ENCODE data around the gene NAP1L5. TPM values are rescaled to one million over a fixed set of nuclear protein-coding genes. Genes with fewer than 3 reads are reported as not detected.

NAP1L5 gene
- total and polyA plus RNA-seq, 2 experiments from 2014 or later, result 2.0 to 2.4 TPM

DNA sequence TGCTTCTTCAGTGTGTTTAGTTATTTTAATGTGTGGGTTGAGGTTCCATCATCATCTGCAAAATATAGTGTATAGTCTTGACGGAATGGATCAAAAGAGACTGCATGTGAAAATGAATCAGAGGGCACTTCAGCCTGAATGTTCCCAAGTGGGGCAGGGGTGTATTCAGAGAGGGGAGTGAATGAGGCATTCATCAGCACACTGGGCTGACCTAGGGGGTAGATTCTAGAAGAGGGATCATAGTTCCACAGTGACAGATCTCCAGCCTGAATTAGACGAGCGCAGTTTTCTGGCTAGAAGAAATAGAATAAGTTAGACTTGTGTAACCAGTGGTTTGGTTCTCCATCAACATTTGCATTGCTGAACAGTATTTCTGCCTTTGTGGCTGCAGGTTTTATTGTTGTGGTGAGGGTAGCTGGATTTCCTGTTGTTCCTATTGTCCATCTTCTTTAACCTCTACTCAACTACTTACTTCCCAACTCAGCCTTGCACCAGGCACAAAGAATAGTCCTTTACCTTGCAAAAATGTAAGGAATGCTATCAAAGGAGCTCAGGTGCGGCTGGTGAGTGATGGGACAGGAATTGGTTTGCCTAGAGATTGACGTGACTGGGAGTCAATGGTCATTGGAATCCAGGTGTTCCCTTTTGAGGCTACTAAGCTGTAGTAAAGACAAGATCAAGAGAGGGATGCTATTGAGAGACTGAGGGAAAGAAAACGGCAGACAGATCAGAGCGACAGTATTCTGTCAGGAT lies 50.9 kb downstream of the NAP1L5 start:
- no peaks in the 10 kb centered on the region for H4K20me1 ChIP-seq (replicated peaks; ENCODE audit: insufficient read depth)
- H3K4me2 ChIP-seq, result peak overlapping the region; percentile 45
- H3K27ac ChIP-seq (ENCODE audit: low read depth), result peak overlapping the region; percentile 93
- Mint-ChIP-seq H3K4me3 (peak overlapping the region; percentile 25; the same call in 1 of the 3 replicates), H3K27me3 (ENCODE audit: insufficient read depth, low read depth, poor library complexity) (peaks cover 4% of the 10 kb centered on the region), H3K9me3 (peaks cover 4% of the 10 kb centered on the region; the same call in 1 of the 3 replicates), H3K36me3 (ENCODE audit: low read depth) (no peaks in the 10 kb centered on the region; the same call in 2 of the 3 replicates), H3K27ac (peak overlapping the region; percentile 66), H3K4me1 (peaks cover 40% of the 10 kb centered on the region)
- TF ChIP-seq ETS1 (IDR thresholded peaks at IDR 0.05), result 0 out of 2 replicates have a peak, but pooled peaks have one; percentile 27
- TF ChIP-seq CREB1 (CRISPR knock-in tag; IDR thresholded peaks at IDR 0.05; ENCODE audit: low read depth), result peak; percentile 50
- peak; percentile 55; the same call in 1 of the 2 replicates for TF ChIP-seq NANOG (IDR thresholded peaks at IDR 0.05; ENCODE audit: borderline replicate concordance)
- TF ChIP-seq EZH2phosphoT487 (IDR thresholded peaks at IDR 0.05; ENCODE audit: unreplicated experiment), result no peak
- no peak for TF ChIP-seq STAT1 (IDR thresholded peaks at IDR 0.05; ENCODE audit: unreplicated experiment)
- TF ChIP-seq, protein P1, sequence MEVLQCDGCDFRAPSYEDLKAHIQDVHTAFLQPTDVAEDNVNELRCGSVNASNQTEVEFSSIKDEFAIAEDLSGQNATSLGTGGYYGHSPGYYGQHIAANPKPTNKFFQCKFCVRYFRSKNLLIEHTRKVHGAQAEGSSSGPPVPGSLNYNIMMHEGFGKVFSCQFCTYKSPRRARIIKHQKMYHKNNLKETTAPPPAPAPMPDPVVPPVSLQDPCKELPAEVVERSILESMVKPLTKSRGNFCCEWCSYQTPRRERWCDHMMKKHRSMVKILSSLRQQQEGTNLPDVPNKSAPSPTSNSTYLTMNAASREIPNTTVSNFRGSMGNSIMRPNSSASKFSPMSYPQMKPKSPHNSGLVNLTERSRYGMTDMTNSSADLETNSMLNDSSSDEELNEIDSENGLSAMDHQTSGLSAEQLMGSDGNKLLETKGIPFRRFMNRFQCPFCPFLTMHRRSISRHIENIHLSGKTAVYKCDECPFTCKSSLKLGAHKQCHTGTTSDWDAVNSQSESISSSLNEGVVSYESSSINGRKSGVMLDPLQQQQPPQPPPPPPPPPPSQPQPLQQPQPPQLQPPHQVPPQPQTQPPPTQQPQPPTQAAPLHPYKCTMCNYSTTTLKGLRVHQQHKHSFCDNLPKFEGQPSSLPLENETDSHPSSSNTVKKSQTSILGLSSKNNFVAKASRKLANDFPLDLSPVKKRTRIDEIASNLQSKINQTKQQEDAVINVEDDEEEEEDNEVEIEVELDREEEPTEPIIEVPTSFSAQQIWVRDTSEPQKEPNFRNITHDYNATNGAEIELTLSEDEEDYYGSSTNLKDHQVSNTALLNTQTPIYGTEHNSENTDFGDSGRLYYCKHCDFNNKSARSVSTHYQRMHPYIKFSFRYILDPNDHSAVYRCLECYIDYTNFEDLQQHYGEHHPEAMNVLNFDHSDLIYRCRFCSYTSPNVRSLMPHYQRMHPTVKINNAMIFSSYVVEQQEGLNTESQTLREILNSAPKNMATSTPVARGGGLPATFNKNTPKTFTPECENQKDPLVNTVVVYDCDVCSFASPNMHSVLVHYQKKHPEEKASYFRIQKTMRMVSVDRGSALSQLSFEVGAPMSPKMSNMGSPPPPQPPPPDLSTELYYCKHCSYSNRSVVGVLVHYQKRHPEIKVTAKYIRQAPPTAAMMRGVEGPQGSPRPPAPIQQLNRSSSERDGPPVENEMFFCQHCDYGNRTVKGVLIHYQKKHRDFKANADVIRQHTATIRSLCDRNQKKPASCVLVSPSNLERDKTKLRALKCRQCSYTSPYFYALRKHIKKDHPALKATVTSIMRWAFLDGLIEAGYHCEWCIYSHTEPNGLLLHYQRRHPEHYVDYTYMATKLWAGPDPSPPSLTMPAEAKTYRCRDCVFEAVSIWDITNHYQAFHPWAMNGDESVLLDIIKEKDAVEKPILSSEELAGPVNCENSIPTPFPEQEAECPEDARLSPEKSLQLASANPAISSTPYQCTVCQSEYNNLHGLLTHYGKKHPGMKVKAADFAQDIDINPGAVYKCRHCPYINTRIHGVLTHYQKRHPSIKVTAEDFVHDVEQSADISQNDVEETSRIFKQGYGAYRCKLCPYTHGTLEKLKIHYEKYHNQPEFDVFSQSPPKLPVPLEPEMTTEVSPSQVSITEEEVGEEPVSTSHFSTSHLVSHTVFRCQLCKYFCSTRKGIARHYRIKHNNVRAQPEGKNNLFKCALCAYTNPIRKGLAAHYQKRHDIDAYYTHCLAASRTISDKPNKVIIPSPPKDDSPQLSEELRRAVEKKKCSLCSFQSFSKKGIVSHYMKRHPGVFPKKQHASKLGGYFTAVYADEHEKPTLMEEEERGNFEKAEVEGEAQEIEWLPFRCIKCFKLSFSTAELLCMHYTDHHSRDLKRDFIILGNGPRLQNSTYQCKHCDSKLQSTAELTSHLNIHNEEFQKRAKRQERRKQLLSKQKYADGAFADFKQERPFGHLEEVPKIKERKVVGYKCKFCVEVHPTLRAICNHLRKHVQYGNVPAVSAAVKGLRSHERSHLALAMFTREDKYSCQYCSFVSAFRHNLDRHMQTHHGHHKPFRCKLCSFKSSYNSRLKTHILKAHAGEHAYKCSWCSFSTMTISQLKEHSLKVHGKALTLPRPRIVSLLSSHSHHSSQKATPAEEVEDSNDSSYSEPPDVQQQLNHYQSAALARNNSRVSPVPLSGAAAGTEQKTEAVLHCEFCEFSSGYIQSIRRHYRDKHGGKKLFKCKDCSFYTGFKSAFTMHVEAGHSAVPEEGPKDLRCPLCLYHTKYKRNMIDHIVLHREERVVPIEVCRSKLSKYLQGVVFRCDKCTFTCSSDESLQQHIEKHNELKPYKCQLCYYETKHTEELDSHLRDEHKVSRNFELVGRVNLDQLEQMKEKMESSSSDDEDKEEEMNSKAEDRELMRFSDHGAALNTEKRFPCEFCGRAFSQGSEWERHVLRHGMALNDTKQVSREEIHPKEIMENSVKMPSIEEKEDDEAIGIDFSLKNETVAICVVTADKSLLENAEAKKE (CRISPR knock-in tag; IDR thresholded peaks at IDR 0.05), result peak; percentile 75
- TF ChIP-seq POLR2AphosphoS5 (IDR thresholded peaks at IDR 0.05; ENCODE audit: low read depth), result no peak
- H3K4me3 ChIP-seq, result no peak overlapping the region
- H3K4me1 ChIP-seq (ENCODE audit: insufficient read depth), result peaks cover 35% of the 10 kb centered on the region
- H2AFZ ChIP-seq, result no peak overlapping the region
- no peaks in the 10 kb centered on the region for H3K27me3 ChIP-seq (ENCODE audit: insufficient read depth)
- DNase-seq (ENCODE audit: low spot score) (peak; percentile 89), ATAC-seq (peak; percentile 98)
- H3K79me2 ChIP-seq (replicated peaks; ENCODE audit: insufficient read depth), result no peaks in the 10 kb centered on the region
- H3F3A ChIP-seq (replicated peaks; ENCODE audit: low read depth), result no peaks in the 10 kb centered on the region
- no peaks in the 10 kb centered on the region for H3K36me3 ChIP-seq (ENCODE audit: insufficient read depth)
- no peaks in the 10 kb centered on the region for H3K9me2 ChIP-seq (ENCODE audit: insufficient read depth)

Measured in GM23338 (cell line).